Panc1 (cell line): ENCODE results near the gene GNG7. TPM values are rescaled to one million over a fixed set of nuclear protein-coding genes. Genes with fewer than 3 reads are reported as not detected.

Experiments
- ATAC-seq: fragments of 200-7000 bp; cut with Tn5 transposase; 2 replicates; pipeline ENCODE4 v1.9.1; 2020; ENCODE audit warnings: mild to moderate bottlenecking, moderate library complexity
- BruUV-seq: library from RNA; stranded (reverse); fragments of 400-500 nt; replicated peaks from 2 replicates; lab custom pipeline; 2021; lab: Mats Ljungman, UMichigan
- CTCF ChIA-PET: fragments of 300-600 bp; sonication (Branson Sonifier 250); formaldehyde crosslinking; loops from one replicate; lab custom pipeline; 2022; ENCODE audit warnings: antibody characterized with exemption; lab: Charles Lee
- POLR2A ChIA-PET: fragments of 300-600 bp; sonication (Branson Sonifier 250); formaldehyde crosslinking; loops from one replicate; lab custom pipeline; 2022; ENCODE audit warnings: antibody characterized with exemption; lab: Charles Lee
- DNase-seq: peaks from one replicate; pipeline ENCODE4 v3.0.0-alpha.2; 2010; ENCODE audit warnings: low read depth, low spot score
- H3K27ac ChIP-seq: 2 replicates; pipeline ENCODE4 v1.5.1; 2011; ENCODE audit warnings: mild to moderate bottlenecking, low read length, inconsistent platforms
- H3K27me3 ChIP-seq: fragments of 200-500 bp; sonication (Bioruptor generic); 2 replicates; pipeline ENCODE4 v1.6.0; 2014; ENCODE audit warnings: low read length, inconsistent platforms; ENCODE audit not compliant: control insufficient read depth, insufficient read depth
- H3K36me3 ChIP-seq: fragments of 200-500 bp; sonication (Bioruptor generic); 2 replicates; pipeline ENCODE4 v1.5.1; 2014; ENCODE audit warnings: inconsistent platforms, mild to moderate bottlenecking, low read length, moderate library complexity; ENCODE audit not compliant: control insufficient read depth, insufficient read depth
- H3K4me1 ChIP-seq: 2 replicates; pipeline ENCODE4 v1.5.1; 2011; ENCODE audit warnings: inconsistent platforms, mild to moderate bottlenecking, low read length, moderate library complexity; ENCODE audit not compliant: control insufficient read depth, insufficient read depth
- H3K4me3 ChIP-seq, 2 experiments: 2 replicates each; pipeline ENCODE4 v1.5.1; 2011 to 2012; ENCODE audit warnings: low read depth in 2 of 2, low read length in 2 of 2, mild to moderate bottlenecking in 2 of 2, inconsistent platforms in 1 of 2, moderate library complexity in 1 of 2
- H3K9me3 ChIP-seq: fragments of 200-500 bp; sonication (Bioruptor generic); 2 replicates; pipeline ENCODE4 v1.5.1; 2014; ENCODE audit warnings: low read depth, mild to moderate bottlenecking, inconsistent platforms, low read length, moderate library complexity; ENCODE audit not compliant: control insufficient read depth, insufficient read depth
- CTCF ChIP-seq: fragments of 450-650 bp; IDR thresholded peaks from 2 replicates; pipeline ENCODE4 v1.5.1; 2017; ENCODE audit warnings: mild to moderate bottlenecking
- POLR2AphosphoS5 ChIP-seq: IDR thresholded peaks from 2 replicates; pipeline ENCODE4 v1.6.1; 2012; ENCODE audit warnings: mild to moderate bottlenecking, low read depth, low read length, moderate library complexity
- REST ChIP-seq, 2 experiments: IDR thresholded peaks; 2 replicates each; pipeline ENCODE4 v1.6.1; 2011 to 2012; ENCODE audit warnings: low read depth in 2 of 2, control low read depth in 1 of 2, low read length in 1 of 2, mild to moderate bottlenecking in 1 of 2, moderate library complexity in 1 of 2; ENCODE audit not compliant: insufficient read depth in 1 of 2
- SIN3A ChIP-seq: IDR thresholded peaks from 2 replicates; pipeline ENCODE4 v1.6.1; 2012; ENCODE audit warnings: low read depth, mild to moderate bottlenecking, low read length, moderate library complexity, borderline replicate concordance; ENCODE audit not compliant: insufficient read depth
- TCF7L2 ChIP-seq: IDR thresholded peaks from 2 replicates; pipeline ENCODE4 v1.6.1; 2011; ENCODE audit warnings: mild to moderate bottlenecking, low read depth, low read length, inconsistent platforms
- in situ Hi-C: cut with HindIII; loops from 2 replicates; pipeline ENCODE4 v1.10.0; 2016; ENCODE audit warnings: low sequenced_read_pairs, low pct_unique_long_range_greater_than_20kb
- intact Hi-C: fragments of 100-400 bp; cut with micrococcal nuclease; formaldehyde crosslinking; loops from one replicate; pipeline ENCODE4 v1.10.0; 2022; ENCODE audit not compliant: unreplicated experiment
- total RNA-seq: library from RNA; stranded (reverse); gene quantifications from one replicate; pipeline ENCODE4 v1.2.1, GENCODE V29; 2021; ENCODE audit not compliant: unreplicated experiment

GNG7 gene
- total RNA-seq, 1 experiment from 2014 or later, result 0.74 TPM

GRCh38 chr19:2490659-2491058 is 211.8 kb downstream of the GNG7 start:
- H3K27me3 ChIP-seq, result no peaks in the 10 kb centered on the region
- CTCF ChIA-PET, result no interaction called here
- ATAC-seq (no peak), DNase-seq (no peak)
- BruUV-seq, result no TSS peak
- intact Hi-C loops, result no loop called here
- no peaks in the 10 kb centered on the region for H3K36me3 ChIP-seq
- no peaks in the 10 kb centered on the region for H3K9me3 ChIP-seq
- peak overlapping the region; percentile 63 for H3K27ac ChIP-seq
- TF ChIP-seq CTCF, result no peak
- TF ChIP-seq POLR2AphosphoS5, result no peak
- TF ChIP-seq SIN3A, result no peak
- no peak for TF ChIP-seq TCF7L2
- TF ChIP-seq REST (IDR thresholded peaks at IDR 0.05; ENCODE audit: insufficient read depth in 1 of 2, low read depth in 2 of 2, low read length in 1 of 2), result no peak
- in situ Hi-C loops, result no loop called here
- POLR2A ChIA-PET, result no interaction called here
- peaks cover 30% of the 10 kb centered on the region for H3K4me1 ChIP-seq
- no peak overlapping the region for H3K4me3 ChIP-seq

- DNase-seq (no peak), ATAC-seq (peak; percentile 59)
- peaks cover 26% of the 10 kb centered on the region for H3K4me1 ChIP-seq
- H3K27me3 ChIP-seq, result no peaks in the 10 kb centered on the region
- no TSS peak for BruUV-seq
- intact Hi-C loops, result no loop called here
- in situ Hi-C loops, result no loop called here
- no peak for TF ChIP-seq POLR2AphosphoS5
- TF ChIP-seq REST (IDR thresholded peaks at IDR 0.05; ENCODE audit: insufficient read depth in 1 of 2, low read depth in 2 of 2, low read length in 1 of 2), result no peak
- TF ChIP-seq TCF7L2, result no peak
- H3K27ac ChIP-seq, result peak overlapping the region; percentile 65
- peak overlapping the region; percentile 13 to 33; a peak in 2 of 4 replicates for H3K4me3 ChIP-seq
- ChIA-PET CTCF (no interaction called here), POLR2A (no interaction called here)
- H3K9me3 ChIP-seq, result no peaks in the 10 kb centered on the region
- no peaks in the 10 kb centered on the region for H3K36me3 ChIP-seq
Observed at GRCh38 chr19:2488942-2489731, 213.4 kb downstream of the GNG7 start.
